K562 (cell line): ENCODE data around the gene METTL25B. TPM values are rescaled to one million over a fixed set of nuclear protein-coding genes. Genes with fewer than 3 reads are reported as not detected.

Source experiments
- C11orf30 ChIP-seq: fragments of 450-650 bp; IDR thresholded peaks from 2 replicates; pipeline ENCODE4 v1.6.1; 2016; ENCODE audit warnings: low read depth, mild to moderate bottlenecking
- CBFB ChIP-seq: sonication (generic); formaldehyde crosslinking; IDR thresholded peaks from 2 replicates; pipeline ENCODE4 v1.4.0; 2020; ENCODE audit warnings: mild to moderate bottlenecking, missing genetic modification reagents
- CC2D1A ChIP-seq: fragments of 450-650 bp; IDR thresholded peaks from 2 replicates; pipeline ENCODE4 v1.6.1; 2017; ENCODE audit warnings: mild to moderate bottlenecking
- CREB1 ChIP-seq, 2 experiments: sonication (generic) in 1 of 2; formaldehyde crosslinking in 1 of 2; IDR thresholded peaks; 2 replicates each; pipeline versions ENCODE4 v1.6.1 to v1.8.0; 2012 to 2022; ENCODE audit warnings: inconsistent platforms in 1 of 2, mild to moderate bottlenecking in 1 of 2, missing genetic modification reagents in 1 of 2, moderate library complexity in 1 of 2
- CTBP1 ChIP-seq: fragments of 450-650 bp; IDR thresholded peaks from 2 replicates; pipeline ENCODE4 v1.6.1; 2016; ENCODE audit warnings: borderline replicate concordance
- EP400 ChIP-seq: fragments of 450-650 bp; IDR thresholded peaks from 2 replicates; pipeline ENCODE4 v1.6.1; 2017; ENCODE audit warnings: antibody characterized with exemption, mild to moderate bottlenecking, moderate library complexity
- HSF4 ChIP-seq: fragments of 250-450 bp; sonication (Bioruptor Pico); IDR thresholded peaks from 2 replicates; pipeline ENCODE4 v2.1.2; 2022; ENCODE audit warnings: mild to moderate bottlenecking, moderate library complexity, borderline replicate concordance
- JUN ChIP-seq, 2 experiments: sonication (generic) in 1 of 2; formaldehyde crosslinking in 1 of 2; IDR thresholded peaks; 2 replicates each; pipeline versions ENCODE4 v1.6.1 to v1.8.0; 2012 to 2022; ENCODE audit warnings: borderline replicate concordance in 2 of 2, mild to moderate bottlenecking in 2 of 2, improper control_type of control experiment in 1 of 2, low read depth in 1 of 2, low read length in 1 of 2, missing genetic modification reagents in 1 of 2
- KAT7 ChIP-seq: sonication (generic); formaldehyde crosslinking; IDR thresholded peaks from 2 replicates; pipeline ENCODE4 v1.8.0; 2022; ENCODE audit warnings: missing genetic modification reagents, mild to moderate bottlenecking, borderline replicate concordance
- SIN3A ChIP-seq, 2 experiments: fragments of 150-350 bp in 1 of 2; IDR thresholded peaks; 2 replicates each; pipeline ENCODE4 v1.6.1; 2011 to 2016; ENCODE audit warnings: borderline replicate concordance in 2 of 2, low read depth in 2 of 2, low read length in 2 of 2, mild to moderate bottlenecking in 2 of 2, moderate library complexity in 2 of 2; ENCODE audit not compliant: control insufficient read depth in 1 of 2
- SMAD2 ChIP-seq: fragments of 150-350 bp; IDR thresholded peaks from 2 replicates; pipeline ENCODE4 v1.6.1; 2014; ENCODE audit warnings: low read depth, mild to moderate bottlenecking, low read length
- STAG1 ChIP-seq: sonication (generic); formaldehyde crosslinking; IDR thresholded peaks from 2 replicates; pipeline ENCODE4 v1.5.0; 2020; ENCODE audit warnings: missing genetic modification reagents, borderline replicate concordance
- STAT5A ChIP-seq: IDR thresholded peaks from 2 replicates; pipeline ENCODE4 v1.6.1; 2012; ENCODE audit warnings: low read length, inconsistent platforms, borderline replicate concordance
- ZC3H8 ChIP-seq: fragments of 450-650 bp; IDR thresholded peaks from 2 replicates; pipeline ENCODE4 v1.6.1; 2017
- ZNF445 ChIP-seq: fragments of 250-450 bp; sonication (Bioruptor Pico); IDR thresholded peaks from 2 replicates; pipeline ENCODE4 v1.4.0; 2020; ENCODE audit warnings: low read depth, mild to moderate bottlenecking, moderate library complexity
- polyA plus RNA-seq, 8 experiments: library from polyadenylated mRNA; depleted of rRNA in 4 of 8; stranded (reverse) in 5 of 8; unstranded in 3 of 8; fragments of >200 nt; fragmentation: Nextera tagmentation in 2 of 8; fragmentation: Illumina TruSeq in 1 of 8; extraction: Ambion mirVana in 2 of 8; extraction: Trizol in 1 of 8; gene quantifications; 2 replicates each; pipeline versions ENCODE4 v1.2.1 to v1.2.3, GENCODE V29; 2011 to 2014; ENCODE audit warnings: inconsistent platforms in 1 of 8, missing spikeins in 1 of 8
- total RNA-seq, 7 experiments: library from RNA; depleted of rRNA in 6 of 7; stranded (reverse); fragments of >200 nt in 6 of 7; fragmentation: Illumina TruSeq in 2 of 7; extraction: Trizol in 2 of 7; gene quantifications; 2 replicates each; pipeline versions ENCODE4 v1.2.1 to v1.2.3, GENCODE V29; 2011 to 2021; ENCODE audit warnings: low replicate concordance in 1 of 7
- TF ChIP-seq, protein P1 (sequence below): fragments of 250-450 bp; sonication (Bioruptor Pico); IDR thresholded peaks from 2 replicates; pipeline ENCODE4 v1.4.0; 2020; ENCODE audit warnings: borderline replicate concordance
- TF ChIP-seq, protein P2 (sequence below): sonication (generic); formaldehyde crosslinking; IDR thresholded peaks from 2 replicates; pipeline ENCODE4 v1.8.0; 2022; ENCODE audit warnings: mild to moderate bottlenecking, missing genetic modification reagents
- TF ChIP-seq, protein P3 (sequence below): sonication (generic); formaldehyde crosslinking; IDR thresholded peaks from 2 replicates; pipeline ENCODE4 v1.5.0; 2020; ENCODE audit warnings: missing genetic modification reagents
- TF ChIP-seq, protein P4 (sequence below): fragments of 250-450 bp; sonication (Bioruptor Pico); IDR thresholded peaks from 2 replicates; pipeline ENCODE4 v1.5.0; 2021; ENCODE audit warnings: mild to moderate bottlenecking, borderline replicate concordance
- TF ChIP-seq, protein P5 (sequence below): sonication (generic); formaldehyde crosslinking; IDR thresholded peaks from 2 replicates; pipeline ENCODE4 v1.9.0; 2022; ENCODE audit warnings: mild to moderate bottlenecking, missing genetic modification reagents

The METTL25B gene
- total and polyA plus RNA-seq, 9 of the 15 experiments (the other 6 are each of a cell fraction or from before 2014, with no cell fraction given), result 7.7 to 48.3 (median 33.1) TPM

DNA sequence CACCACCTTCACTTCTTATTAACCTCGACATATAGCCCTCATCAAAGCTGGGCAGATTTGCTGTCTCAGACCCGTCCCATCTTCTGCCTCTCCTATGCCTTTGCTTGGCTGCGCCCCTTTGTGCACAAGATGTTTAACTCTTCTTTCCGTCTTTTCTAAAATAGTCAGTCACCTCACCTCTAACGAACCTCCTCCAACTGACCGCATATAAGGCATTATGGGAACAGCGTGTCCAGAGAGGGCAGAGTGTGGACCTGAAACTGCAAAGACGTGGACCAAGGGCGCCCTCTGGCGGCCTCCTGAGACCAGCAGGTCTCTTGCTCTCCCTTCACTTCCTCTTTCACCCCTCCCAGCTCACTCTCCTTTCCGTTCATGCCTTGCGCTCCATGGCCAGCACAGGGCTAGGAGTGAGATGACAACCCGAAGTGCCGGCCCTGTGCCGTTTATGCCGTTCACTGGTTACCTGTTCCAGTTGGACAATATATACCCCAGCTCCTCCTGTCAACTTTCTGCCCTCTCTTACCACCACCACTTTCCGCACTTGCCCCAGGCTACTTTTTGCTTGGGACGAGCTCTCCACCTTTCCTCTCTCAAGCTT, 2.5 kb upstream of the METTL25B start (continued):
- TF ChIP-seq, protein P1, sequence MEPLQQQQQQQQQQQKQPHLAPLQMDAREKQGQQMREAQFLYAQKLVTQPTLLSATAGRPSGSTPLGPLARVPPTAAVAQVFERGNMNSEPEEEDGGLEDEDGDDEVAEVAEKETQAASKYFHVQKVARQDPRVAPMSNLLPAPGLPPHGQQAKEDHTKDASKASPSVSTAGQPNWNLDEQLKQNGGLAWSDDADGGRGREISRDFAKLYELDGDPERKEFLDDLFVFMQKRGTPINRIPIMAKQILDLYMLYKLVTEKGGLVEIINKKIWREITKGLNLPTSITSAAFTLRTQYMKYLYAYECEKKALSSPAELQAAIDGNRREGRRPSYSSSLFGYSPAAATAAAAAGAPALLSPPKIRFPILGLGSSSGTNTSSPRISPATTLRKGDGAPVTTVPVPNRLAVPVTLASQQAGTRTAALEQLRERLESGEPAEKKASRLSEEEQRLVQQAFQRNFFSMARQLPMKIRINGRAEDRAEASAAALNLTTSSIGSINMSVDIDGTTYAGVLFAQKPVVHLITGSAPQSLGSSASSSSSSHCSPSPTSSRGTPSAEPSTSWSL, result no peak
- peak; percentile 54; the same call in 1 of the 2 replicates for TF ChIP-seq CBFB (CRISPR knock-in tag)
- TF ChIP-seq CTBP1, result peak; percentile 80
- peak; percentile 82; the same call in 1 of the 2 replicates for TF ChIP-seq EP400
- TF ChIP-seq, protein P2, sequence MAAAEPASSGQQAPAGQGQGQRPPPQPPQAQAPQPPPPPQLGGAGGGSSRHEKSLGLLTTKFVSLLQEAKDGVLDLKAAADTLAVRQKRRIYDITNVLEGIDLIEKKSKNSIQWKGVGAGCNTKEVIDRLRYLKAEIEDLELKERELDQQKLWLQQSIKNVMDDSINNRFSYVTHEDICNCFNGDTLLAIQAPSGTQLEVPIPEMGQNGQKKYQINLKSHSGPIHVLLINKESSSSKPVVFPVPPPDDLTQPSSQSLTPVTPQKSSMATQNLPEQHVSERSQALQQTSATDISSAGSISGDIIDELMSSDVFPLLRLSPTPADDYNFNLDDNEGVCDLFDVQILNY (CRISPR knock-in tag), result no peak
- peak; percentile 85 for TF ChIP-seq JUN (IDR thresholded peaks at IDR 0.05; ENCODE audit: borderline replicate concordance, low read depth, low read length)
- no peak for TF ChIP-seq JUN (CRISPR knock-in tag; IDR thresholded peaks at IDR 0.05; ENCODE audit: borderline replicate concordance)
- TF ChIP-seq CREB1 (IDR thresholded peaks at IDR 0.05), result peak; percentile 52; the same call in 1 of the 2 replicates
- TF ChIP-seq CREB1 (CRISPR knock-in tag; IDR thresholded peaks at IDR 0.05), result peak; percentile 46; the same call in 1 of the 2 replicates
- TF ChIP-seq HSF4, result peak; percentile 65; the same call in 1 of the 2 replicates
- TF ChIP-seq STAT5A, result 0 out of 2 replicates have a peak, but pooled peaks have one; percentile 19
- TF ChIP-seq, protein P3, sequence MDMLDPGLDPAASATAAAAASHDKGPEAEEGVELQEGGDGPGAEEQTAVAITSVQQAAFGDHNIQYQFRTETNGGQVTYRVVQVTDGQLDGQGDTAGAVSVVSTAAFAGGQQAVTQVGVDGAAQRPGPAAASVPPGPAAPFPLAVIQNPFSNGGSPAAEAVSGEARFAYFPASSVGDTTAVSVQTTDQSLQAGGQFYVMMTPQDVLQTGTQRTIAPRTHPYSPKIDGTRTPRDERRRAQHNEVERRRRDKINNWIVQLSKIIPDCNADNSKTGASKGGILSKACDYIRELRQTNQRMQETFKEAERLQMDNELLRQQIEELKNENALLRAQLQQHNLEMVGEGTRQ (CRISPR knock-in tag), result no peak
- peak; percentile 85 for TF ChIP-seq STAG1 (CRISPR knock-in tag)
- no peak for TF ChIP-seq SMAD2
- TF ChIP-seq ZNF445 (CRISPR knock-in tag), result no peak
- peak; percentile 79 for TF ChIP-seq CC2D1A
- TF ChIP-seq, protein P4, sequence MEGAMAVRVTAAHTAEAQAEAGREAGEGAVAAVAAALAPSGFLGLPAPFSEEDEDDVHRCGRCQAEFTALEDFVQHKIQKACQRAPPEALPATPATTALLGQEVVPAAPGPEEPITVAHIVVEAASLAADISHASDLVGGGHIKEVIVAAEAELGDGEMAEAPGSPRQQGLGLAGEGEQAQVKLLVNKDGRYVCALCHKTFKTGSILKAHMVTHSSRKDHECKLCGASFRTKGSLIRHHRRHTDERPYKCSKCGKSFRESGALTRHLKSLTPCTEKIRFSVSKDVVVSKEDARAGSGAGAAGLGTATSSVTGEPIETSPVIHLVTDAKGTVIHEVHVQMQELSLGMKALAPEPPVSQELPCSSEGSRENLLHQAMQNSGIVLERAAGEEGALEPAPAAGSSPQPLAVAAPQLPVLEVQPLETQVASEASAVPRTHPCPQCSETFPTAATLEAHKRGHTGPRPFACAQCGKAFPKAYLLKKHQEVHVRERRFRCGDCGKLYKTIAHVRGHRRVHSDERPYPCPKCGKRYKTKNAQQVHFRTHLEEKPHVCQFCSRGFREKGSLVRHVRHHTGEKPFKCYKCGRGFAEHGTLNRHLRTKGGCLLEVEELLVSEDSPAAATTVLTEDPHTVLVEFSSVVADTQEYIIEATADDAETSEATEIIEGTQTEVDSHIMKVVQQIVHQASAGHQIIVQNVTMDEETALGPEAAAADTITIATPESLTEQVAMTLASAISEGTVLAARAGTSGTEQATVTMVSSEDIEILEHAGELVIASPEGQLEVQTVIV (CRISPR knock-in tag), result no peak
- peak; percentile 65 for TF ChIP-seq C11orf30
- TF ChIP-seq KAT7 (CRISPR knock-in tag), result no peak
- TF ChIP-seq, protein P5, sequence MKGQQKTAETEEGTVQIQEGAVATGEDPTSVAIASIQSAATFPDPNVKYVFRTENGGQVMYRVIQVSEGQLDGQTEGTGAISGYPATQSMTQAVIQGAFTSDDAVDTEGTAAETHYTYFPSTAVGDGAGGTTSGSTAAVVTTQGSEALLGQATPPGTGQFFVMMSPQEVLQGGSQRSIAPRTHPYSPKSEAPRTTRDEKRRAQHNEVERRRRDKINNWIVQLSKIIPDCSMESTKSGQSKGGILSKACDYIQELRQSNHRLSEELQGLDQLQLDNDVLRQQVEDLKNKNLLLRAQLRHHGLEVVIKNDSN (CRISPR knock-in tag), result no peak
- TF ChIP-seq SIN3A (IDR thresholded peaks at IDR 0.05; ENCODE audit: borderline replicate concordance in 2 of 2, control insufficient read depth in 1 of 2, low read depth in 2 of 2, low read length in 2 of 2), result peak; percentile 40 to 82; a peak in 2 of 4 replicates
- no peak for TF ChIP-seq ZC3H8
